IMR-90 (cell line): Measurements from ENCODE around the gene IL18R1.

Source experiments
- TF ChIP-seq, protein P1 (sequence below): fragments of 150-350 bp; IDR thresholded peaks from 2 replicates; pipeline ENCODE4 v1.6.1; 2017; ENCODE audit warnings: mild to moderate bottlenecking, antibody characterized with exemption, low read length, low read depth
- TF ChIP-seq, protein P2 (sequence below): conservative IDR thresholded peaks from 2 replicates; pipeline ENCODE4 v1.5.1; 2012; ENCODE audit warnings: mild to moderate bottlenecking, low read depth, low read length, improper control_type of control experiment

- TF ChIP-seq, protein P1, sequence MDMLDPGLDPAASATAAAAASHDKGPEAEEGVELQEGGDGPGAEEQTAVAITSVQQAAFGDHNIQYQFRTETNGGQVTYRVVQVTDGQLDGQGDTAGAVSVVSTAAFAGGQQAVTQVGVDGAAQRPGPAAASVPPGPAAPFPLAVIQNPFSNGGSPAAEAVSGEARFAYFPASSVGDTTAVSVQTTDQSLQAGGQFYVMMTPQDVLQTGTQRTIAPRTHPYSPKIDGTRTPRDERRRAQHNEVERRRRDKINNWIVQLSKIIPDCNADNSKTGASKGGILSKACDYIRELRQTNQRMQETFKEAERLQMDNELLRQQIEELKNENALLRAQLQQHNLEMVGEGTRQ = no peak
- TF ChIP-seq, protein P2, sequence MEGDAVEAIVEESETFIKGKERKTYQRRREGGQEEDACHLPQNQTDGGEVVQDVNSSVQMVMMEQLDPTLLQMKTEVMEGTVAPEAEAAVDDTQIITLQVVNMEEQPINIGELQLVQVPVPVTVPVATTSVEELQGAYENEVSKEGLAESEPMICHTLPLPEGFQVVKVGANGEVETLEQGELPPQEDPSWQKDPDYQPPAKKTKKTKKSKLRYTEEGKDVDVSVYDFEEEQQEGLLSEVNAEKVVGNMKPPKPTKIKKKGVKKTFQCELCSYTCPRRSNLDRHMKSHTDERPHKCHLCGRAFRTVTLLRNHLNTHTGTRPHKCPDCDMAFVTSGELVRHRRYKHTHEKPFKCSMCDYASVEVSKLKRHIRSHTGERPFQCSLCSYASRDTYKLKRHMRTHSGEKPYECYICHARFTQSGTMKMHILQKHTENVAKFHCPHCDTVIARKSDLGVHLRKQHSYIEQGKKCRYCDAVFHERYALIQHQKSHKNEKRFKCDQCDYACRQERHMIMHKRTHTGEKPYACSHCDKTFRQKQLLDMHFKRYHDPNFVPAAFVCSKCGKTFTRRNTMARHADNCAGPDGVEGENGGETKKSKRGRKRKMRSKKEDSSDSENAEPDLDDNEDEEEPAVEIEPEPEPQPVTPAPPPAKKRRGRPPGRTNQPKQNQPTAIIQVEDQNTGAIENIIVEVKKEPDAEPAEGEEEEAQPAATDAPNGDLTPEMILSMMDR = no peak
Observed at GRCh38 chr2:102386867-102387541, 31.4 kb downstream of the IL18R1 start.
